Measurements from ENCODE around the gene CTNNB1. TPM values are rescaled to one million over a fixed set of nuclear protein-coding genes. Genes with fewer than 3 reads are reported as not detected.

CTNNB1 gene
- total RNA-seq, 2 donors from 2014 or later, result 405 to 467 TPM

GRCh38 chr3:41241161-41241560, 41.9 kb downstream of the CTNNB1 start:
- WGBS, result 50% methylated on average over 4 of the region's 4 CpGs
- TF ChIP-seq POLR2A (IDR thresholded peaks at IDR 0.05) (no peak), CTCF (IDR thresholded peaks at IDR 0.05) (no peak), POLR2AphosphoS5 (IDR thresholded peaks at IDR 0.05) (no peak)
- Histone ChIP-seq H3K36me3 (peaks cover 0 to 5% of the 10 kb centered on the region in 2 donors), H3K9me3 (no peaks in the 10 kb centered on the region), H3K4me3 (no peak overlapping the region), H3K27ac (no peak overlapping the region), H3K27me3 (replicated peaks; ENCODE audit: insufficient read depth) (no peaks in the 10 kb centered on the region), H3K4me1 (replicated peaks) (no peaks in the 10 kb centered on the region)
- intact Hi-C loops (cut with DNase I), result no loop called here
- DNase-seq (ENCODE audit: low spot score), result no peak

- DNase-seq (ENCODE audit: low spot score), result no peak
- H3K4me1 ChIP-seq (replicated peaks), result no peaks in the 10 kb centered on the region
- H3K4me3 ChIP-seq, result no peak overlapping the region
- H3K36me3 ChIP-seq, result no peaks in the 10 kb centered on the region
- intact Hi-C loops (cut with DNase I), result no loop called here
- H3K9me3 ChIP-seq, result no peaks in the 10 kb centered on the region
- no peak for TF ChIP-seq CTCF (IDR thresholded peaks at IDR 0.05)
- TF ChIP-seq POLR2A (IDR thresholded peaks at IDR 0.05), result no peak
- WGBS, result 70% methylated on average over 7 of the region's 7 CpGs
- H3K27ac ChIP-seq, result no peak overlapping the region
- no peaks in the 10 kb centered on the region for H3K27me3 ChIP-seq (replicated peaks; ENCODE audit: insufficient read depth)
These were observed 42.7 kb downstream of the CTNNB1 start for GRCh38 chr3:41241800-41242571.

GRCh38 chr3:41243183-41243582, 43.9 kb downstream of the CTNNB1 start:
- Histone ChIP-seq H3K4me1 (replicated peaks) (no peaks in the 10 kb centered on the region), H3K27me3 (replicated peaks; ENCODE audit: insufficient read depth) (no peaks in the 10 kb centered on the region), H3K36me3 (no peaks in the 10 kb centered on the region), H3K27ac (no peak overlapping the region), H3K4me3 (no peak overlapping the region), H3K9me3 (no peaks in the 10 kb centered on the region)
- no peak for TF ChIP-seq CTCF (IDR thresholded peaks at IDR 0.05)
- no peak for TF ChIP-seq POLR2AphosphoS5 (IDR thresholded peaks at IDR 0.05)
- TF ChIP-seq POLR2A (IDR thresholded peaks at IDR 0.05), result no peak
- intact Hi-C loops (cut with DNase I), result no loop called here
- WGBS, result 74% methylated on average over 2 of the region's 2 CpGs
- DNase-seq (ENCODE audit: low spot score), result no peak

- Histone ChIP-seq H3K4me3 (no peak overlapping the region), H3K4me1 (replicated peaks) (no peaks in the 10 kb centered on the region), H3K9me3 (no peaks in the 10 kb centered on the region), H3K27ac (no peak overlapping the region), H3K27me3 (replicated peaks; ENCODE audit: insufficient read depth) (no peaks in the 10 kb centered on the region), H3K36me3 (no peaks in the 10 kb centered on the region)
- WGBS, result 81% methylated on average over 6 of the region's 6 CpGs
- intact Hi-C loops (cut with DNase I), result no loop called here
- TF ChIP-seq POLR2A (IDR thresholded peaks at IDR 0.05) (no peak), CTCF (IDR thresholded peaks at IDR 0.05) (no peak), POLR2AphosphoS5 (IDR thresholded peaks at IDR 0.05) (no peak)
- DNase-seq (ENCODE audit: low spot score), result no peak
These were observed 45.5 kb downstream of the CTNNB1 start for GRCh38 chr3:41244620-41245336.

Data from prostate gland (tissue), 2 donors.